NCI-H1417 (cell line): ENCODE measurements around the gene FHOD1.

Experiments
- DNase-seq, 3 experiments: peaks; one replicate each; lab custom pipeline; 2025; lab: John Stamatoyannopoulos, UW

The FHOD1 gene

GRCh38 chr16:67234180-67234597, 13.1 kb downstream of the FHOD1 start:
- no peak for DNase-seq

- no peak for DNase-seq
Observed at GRCh38 chr16:67233596-67233995, 13.7 kb downstream of the FHOD1 start.

GRCh38 chr16:67230809-67231660, 16.2 kb downstream of the FHOD1 start:
- no peak for DNase-seq

- no peak for DNase-seq
Observed at GRCh38 chr16:67229906-67230808, 17.1 kb downstream of the FHOD1 start.

GRCh38 chr16:67228905-67229304, 18.4 kb downstream of the FHOD1 start:
- no peak for DNase-seq

GRCh38 chr16:67228034-67228785, 19.1 kb downstream of the FHOD1 start:
- DNase-seq = no peak

GRCh38 chr16:67227567-67227921, 19.7 kb downstream of the FHOD1 start:
- no peak for DNase-seq

GRCh38 chr16:67226804-67227566, 20.3 kb downstream of the FHOD1 start, which contains the start of gene TMEM208:
TSS of gene TMEM208 (plus strand) at chr16:67227130. CDS start at chr16:67227219, 89 bp downstream.
- peak; percentile 95 to 98 (median 95) for DNase-seq

- no peak for DNase-seq
Observed at GRCh38 chr16:67226295-67226803, 20.9 kb downstream of the FHOD1 start.

GRCh38 chr16:67223992-67224391, 23.3 kb downstream of the FHOD1 start:
- DNase-seq = no peak

GRCh38 chr16:67216612-67217490, 30.4 kb downstream of the FHOD1 start:
- no peak for DNase-seq

- no peak for DNase-seq
Observed at GRCh38 chr16:67215706-67216105, 31.6 kb downstream of the FHOD1 start.

- DNase-seq = no peak
Observed at GRCh38 chr16:67213197-67214019, 33.9 kb downstream of the FHOD1 start.

GRCh38 chr16:67212766-67213165, 34.5 kb downstream of the FHOD1 start:
- DNase-seq = no peak

- no peak for DNase-seq
Observed at GRCh38 chr16:67211674-67212073, 35.6 kb downstream of the FHOD1 start.

- no peak for DNase-seq
Observed at GRCh38 chr16:67210069-67210937, 37.0 kb downstream of the FHOD1 start.

GRCh38 chr16:67209565-67209964, 37.7 kb downstream of the FHOD1 start:
- DNase-seq = no peak
